ENCODE measurements around the gene OLFM3. TPM values are rescaled to one million over a fixed set of nuclear protein-coding genes. Genes with fewer than 3 reads are reported as not detected.

The OLFM3 gene
- total RNA-seq, 1 donor from 2014 or later, result 0.13 TPM

DNA sequence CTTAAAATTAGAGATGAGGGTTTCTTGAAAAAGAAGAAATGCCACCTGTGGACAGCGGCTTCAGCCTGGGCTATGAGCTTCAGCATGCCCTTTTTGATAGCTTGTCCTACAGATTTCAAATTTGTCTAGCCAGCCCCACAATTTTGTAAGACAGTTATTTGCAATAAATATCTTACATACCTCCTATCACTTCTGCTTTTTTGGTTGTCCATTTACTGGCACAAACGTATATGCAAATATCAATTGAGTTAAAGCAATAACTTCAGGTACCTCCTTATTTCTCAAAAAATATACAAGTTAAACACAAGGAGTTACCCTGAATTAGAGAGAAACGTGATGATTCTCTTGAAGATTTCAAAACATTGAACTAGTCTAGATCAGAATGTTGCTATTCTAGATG lies 53.5 kb downstream of the OLFM3 start:
- Histone ChIP-seq H3K27me3 (ENCODE audit: control insufficient read depth, insufficient read depth, low read length) (no peaks in the 10 kb centered on the region), H3K36me3 (ENCODE audit: control insufficient read depth, insufficient read depth, low read length) (no peaks in the 10 kb centered on the region), H3K4me3 (ENCODE audit: low read depth, low read length) (no peak overlapping the region)
- DNase-seq (ENCODE audit: low read depth), result no peak
- TF ChIP-seq, protein P1, sequence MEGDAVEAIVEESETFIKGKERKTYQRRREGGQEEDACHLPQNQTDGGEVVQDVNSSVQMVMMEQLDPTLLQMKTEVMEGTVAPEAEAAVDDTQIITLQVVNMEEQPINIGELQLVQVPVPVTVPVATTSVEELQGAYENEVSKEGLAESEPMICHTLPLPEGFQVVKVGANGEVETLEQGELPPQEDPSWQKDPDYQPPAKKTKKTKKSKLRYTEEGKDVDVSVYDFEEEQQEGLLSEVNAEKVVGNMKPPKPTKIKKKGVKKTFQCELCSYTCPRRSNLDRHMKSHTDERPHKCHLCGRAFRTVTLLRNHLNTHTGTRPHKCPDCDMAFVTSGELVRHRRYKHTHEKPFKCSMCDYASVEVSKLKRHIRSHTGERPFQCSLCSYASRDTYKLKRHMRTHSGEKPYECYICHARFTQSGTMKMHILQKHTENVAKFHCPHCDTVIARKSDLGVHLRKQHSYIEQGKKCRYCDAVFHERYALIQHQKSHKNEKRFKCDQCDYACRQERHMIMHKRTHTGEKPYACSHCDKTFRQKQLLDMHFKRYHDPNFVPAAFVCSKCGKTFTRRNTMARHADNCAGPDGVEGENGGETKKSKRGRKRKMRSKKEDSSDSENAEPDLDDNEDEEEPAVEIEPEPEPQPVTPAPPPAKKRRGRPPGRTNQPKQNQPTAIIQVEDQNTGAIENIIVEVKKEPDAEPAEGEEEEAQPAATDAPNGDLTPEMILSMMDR (IDR thresholded peaks at IDR 0.05; ENCODE audit: insufficient read depth, low read length, poor library complexity, severe bottlenecking), result no peak

DNA sequence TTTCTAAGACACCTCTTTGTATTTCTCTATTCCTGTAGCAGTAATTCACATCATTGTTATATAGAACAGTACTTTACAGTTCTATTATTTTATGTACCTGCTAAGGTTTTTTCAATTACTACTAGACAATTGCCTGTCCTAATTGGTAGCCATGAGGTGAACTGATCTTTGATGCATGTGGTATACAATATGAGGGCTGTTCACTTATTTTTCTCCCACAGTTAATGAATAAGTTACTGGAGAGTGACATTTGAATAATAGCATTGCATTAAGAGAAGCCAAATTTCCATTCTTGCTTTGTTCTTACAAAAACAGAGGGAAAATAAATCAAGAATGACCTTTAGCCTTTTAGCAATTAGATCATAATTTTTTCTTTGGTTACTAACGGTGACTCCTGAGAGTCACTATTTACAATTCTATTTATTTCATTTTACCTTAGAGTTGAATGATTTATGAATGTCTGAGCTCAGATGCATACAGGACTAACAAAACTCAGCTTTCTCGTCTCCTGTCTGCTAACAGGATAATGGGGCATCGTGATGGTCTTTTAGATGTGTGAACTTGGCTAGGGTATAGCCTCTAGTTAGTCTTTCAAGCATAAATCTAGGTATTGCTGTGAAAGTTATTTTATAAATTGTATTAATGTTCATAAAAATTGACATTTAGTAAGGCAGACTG lies 54.1 kb downstream of the OLFM3 start:
- no peaks in the 10 kb centered on the region for H3K36me3 ChIP-seq (ENCODE audit: control insufficient read depth, insufficient read depth, low read length)
- TF ChIP-seq, protein P1 (IDR thresholded peaks at IDR 0.05; ENCODE audit: insufficient read depth, low read length, poor library complexity, severe bottlenecking), result no peak

DNA sequence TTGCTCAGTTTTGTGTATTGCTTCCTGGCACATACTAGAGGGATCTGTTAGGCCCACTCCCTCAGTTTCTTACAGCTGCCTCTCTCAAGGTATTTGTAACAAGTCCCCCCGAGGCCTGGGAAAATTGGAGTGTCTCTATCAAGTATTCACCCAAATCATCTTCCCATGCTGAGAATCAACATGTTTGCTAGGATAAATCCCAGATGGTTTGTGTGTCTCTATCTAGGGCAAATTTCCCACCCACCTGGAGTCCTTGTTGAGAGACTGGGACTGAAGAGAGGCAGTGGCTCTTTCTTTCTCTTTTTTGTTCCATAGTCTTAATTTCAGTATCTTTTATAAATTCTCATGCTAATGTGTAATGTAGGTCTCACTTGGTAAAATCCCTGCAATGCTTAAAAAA lies 58.0 kb downstream of the OLFM3 start:
- no peak for DNase-seq (ENCODE audit: low read depth)

More for the DNA sequence above, 54.1 kb downstream of the OLFM3 start:
- H3K27me3 ChIP-seq (ENCODE audit: control insufficient read depth, insufficient read depth, low read length), result no peaks in the 10 kb centered on the region
- no peak for DNase-seq (ENCODE audit: low read depth)
- H3K4me3 ChIP-seq (ENCODE audit: low read depth, low read length), result no peak overlapping the region

DNA sequence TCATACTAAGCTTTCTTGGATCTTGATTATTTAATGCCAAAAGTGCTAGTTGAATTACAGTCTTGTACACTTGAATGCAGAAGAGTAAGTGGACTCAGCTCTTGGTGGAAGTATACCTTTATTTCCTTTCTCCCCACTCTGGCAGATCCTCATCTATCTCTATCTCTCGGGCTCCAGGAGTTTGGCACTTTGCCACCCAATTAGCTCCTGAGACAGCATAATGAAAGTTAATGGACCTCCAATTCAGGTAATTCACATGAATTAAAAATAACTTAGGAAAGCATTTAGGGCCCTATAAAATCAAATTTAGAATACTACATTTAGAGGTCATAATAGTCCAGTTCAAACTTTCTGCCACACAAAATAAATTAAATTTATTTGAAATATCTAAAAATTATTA lies 67.4 kb downstream of the OLFM3 start:
- TF ChIP-seq, protein P1 (IDR thresholded peaks at IDR 0.05; ENCODE audit: insufficient read depth, low read length, poor library complexity, severe bottlenecking), result no peak
- Histone ChIP-seq H3K4me3 (ENCODE audit: low read depth, low read length) (no peak overlapping the region), H3K36me3 (ENCODE audit: control insufficient read depth, insufficient read depth, low read length) (no peaks in the 10 kb centered on the region), H3K27me3 (ENCODE audit: control insufficient read depth, insufficient read depth, low read length) (no peaks in the 10 kb centered on the region)
- DNase-seq (ENCODE audit: low read depth), result no peak

More for the DNA sequence above, 58.0 kb downstream of the OLFM3 start:
- TF ChIP-seq, protein P1 (IDR thresholded peaks at IDR 0.05; ENCODE audit: insufficient read depth, low read length, poor library complexity, severe bottlenecking), result no peak
- H3K27me3 ChIP-seq (ENCODE audit: control insufficient read depth, insufficient read depth, low read length), result no peaks in the 10 kb centered on the region
- H3K36me3 ChIP-seq (ENCODE audit: control insufficient read depth, insufficient read depth, low read length), result no peaks in the 10 kb centered on the region
- H3K4me3 ChIP-seq (ENCODE audit: low read depth, low read length), result no peak overlapping the region

DNA sequence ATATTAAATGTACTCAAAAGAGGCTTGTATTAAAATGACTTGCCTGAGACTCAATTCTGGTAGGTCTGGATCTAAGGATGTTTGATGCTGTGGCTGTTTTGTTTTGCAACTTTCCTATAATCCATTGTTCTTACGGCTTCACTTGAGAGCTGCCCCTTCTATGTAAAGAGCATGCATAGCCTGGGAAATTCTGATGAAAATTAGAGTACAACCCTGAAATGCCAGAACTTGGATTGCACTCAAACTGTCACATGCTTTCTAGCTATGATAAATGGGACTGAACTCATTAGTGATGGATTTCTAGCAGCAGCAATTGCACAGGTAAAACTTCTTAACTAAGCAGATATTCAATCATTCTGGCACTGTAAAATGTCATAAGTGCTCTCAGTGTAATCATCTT lies 67.9 kb downstream of the OLFM3 start:
- no peak overlapping the region for H3K4me3 ChIP-seq (ENCODE audit: low read depth, low read length)
- TF ChIP-seq, protein P1 (IDR thresholded peaks at IDR 0.05; ENCODE audit: insufficient read depth, low read length, poor library complexity, severe bottlenecking), result no peak
- H3K36me3 ChIP-seq (ENCODE audit: control insufficient read depth, insufficient read depth, low read length), result no peaks in the 10 kb centered on the region
- no peaks in the 10 kb centered on the region for H3K27me3 ChIP-seq (ENCODE audit: control insufficient read depth, insufficient read depth, low read length)
- DNase-seq (ENCODE audit: low read depth), result no peak

DNA sequence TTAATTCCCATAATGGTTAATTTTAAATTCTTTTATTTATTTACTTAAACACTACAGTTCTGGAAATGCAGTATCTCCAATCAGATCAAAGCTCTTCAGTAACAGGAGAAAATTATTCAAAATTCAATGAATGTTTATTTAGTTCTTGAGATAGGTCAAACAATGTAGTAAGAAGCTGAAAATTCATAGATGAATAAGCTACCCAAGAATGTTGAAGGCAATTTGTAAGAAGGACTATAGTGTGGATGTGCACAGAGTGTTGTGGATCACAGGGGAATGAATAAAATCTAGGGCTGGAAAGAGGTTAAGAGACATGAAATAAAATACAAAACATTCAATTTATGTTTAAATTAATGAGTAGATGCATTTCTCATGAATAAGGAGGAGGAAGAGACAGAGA lies 72.0 kb downstream of the OLFM3 start:
- TF ChIP-seq, protein P1 (IDR thresholded peaks at IDR 0.05; ENCODE audit: insufficient read depth, low read length, poor library complexity, severe bottlenecking), result no peak
- no peak for DNase-seq (ENCODE audit: low read depth)

More for the DNA sequence above, 72.0 kb downstream of the OLFM3 start:
- Histone ChIP-seq H3K4me3 (ENCODE audit: low read depth, low read length) (no peak overlapping the region), H3K36me3 (ENCODE audit: control insufficient read depth, insufficient read depth, low read length) (no peaks in the 10 kb centered on the region), H3K27me3 (ENCODE audit: control insufficient read depth, insufficient read depth, low read length) (no peaks in the 10 kb centered on the region)
